Measurements from ENCODE around the gene BSPH1. TPM values are rescaled to one million over a fixed set of nuclear protein-coding genes. Genes with fewer than 3 reads are reported as not detected.

BSPH1 gene, protein sequence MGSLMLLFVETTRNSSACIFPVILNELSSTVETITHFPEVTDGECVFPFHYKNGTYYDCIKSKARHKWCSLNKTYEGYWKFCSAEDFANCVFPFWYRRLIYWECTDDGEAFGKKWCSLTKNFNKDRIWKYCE
- total RNA-seq (2014; rRNA removed; shearing (Covaris generic)), result not detected in 2 replicates

DNA sequence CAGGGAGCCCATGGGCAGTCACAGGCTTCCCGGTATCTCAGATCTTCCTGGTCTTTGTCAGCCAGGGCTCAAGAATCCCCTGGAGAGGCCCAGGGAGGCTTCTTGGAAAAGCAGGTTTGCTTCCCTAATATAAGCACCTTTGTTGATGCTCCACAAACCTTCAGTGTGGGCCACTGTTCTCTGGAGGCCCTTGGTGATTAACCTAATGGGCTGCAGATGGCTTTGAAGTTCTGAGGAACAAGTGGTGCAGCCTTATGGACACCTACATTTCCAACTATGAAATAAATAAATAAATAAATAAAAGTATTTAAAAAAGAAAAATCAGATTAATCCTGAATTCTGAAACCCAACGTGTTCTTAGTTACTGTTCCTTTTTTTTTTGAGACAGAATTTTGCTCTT, at the start of gene BSPH1:
Gene BSPH1 (minus strand): TSS at position 101 of the 400 bp plus-strand sequence. CDS start 89 bp downstream, at position 12.

DNA sequence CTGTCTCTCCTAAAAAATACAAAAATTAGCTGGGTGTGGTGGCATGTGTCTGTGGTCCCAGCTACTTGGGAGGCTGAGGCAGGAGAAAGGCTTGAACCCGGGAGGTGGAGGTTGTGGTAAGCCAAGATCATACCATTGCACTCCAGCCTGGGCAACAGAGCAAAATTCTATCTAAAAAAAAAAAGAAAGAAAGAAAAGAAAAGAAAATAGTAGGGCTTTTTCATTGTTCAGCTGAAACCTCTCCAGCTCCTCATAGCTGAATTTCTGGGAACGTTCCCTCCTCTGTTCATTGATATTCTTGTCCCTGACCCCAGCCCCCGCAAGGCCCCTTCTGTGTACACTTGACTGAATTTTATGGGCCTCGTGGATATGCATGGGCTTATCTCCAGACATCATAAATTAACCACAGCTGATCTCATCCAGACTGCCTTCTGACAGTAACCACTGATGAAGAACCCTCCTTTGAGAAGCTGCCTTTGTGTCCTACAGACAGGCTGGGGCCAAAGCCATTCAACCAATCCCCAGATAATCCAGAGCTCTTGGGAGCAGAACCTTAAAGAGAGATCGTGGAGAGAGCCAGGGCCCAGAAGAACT, 2.3 kb upstream of the BSPH1 start, which contains the start of gene ELSPBP1:
Gene ELSPBP1 (plus strand): TSS at position 424 of the 594 bp plus-strand sequence. CDS start 14,036 bp downstream, outside the sequence.

Other genes with a start within 250 kb of the BSPH1 start
- gene NOP53, start 246.6 kb downstream of the BSPH1 start, total RNA-seq (2014; rRNA removed; shearing (Covaris generic)), result 189 and 244 TPM in 2 replicates
- gene SELENOW, start 213.5 kb downstream of the BSPH1 start, total RNA-seq (2014; rRNA removed; shearing (Covaris generic)), result 264 and 283 TPM in 2 replicates
- not detected in 2 replicates for gene TPRX1, start 187.6 kb downstream of the BSPH1 start, total RNA-seq (2014; rRNA removed; shearing (Covaris generic))
- not detected in 2 replicates for gene CRX, start 170.2 kb downstream of the BSPH1 start, total RNA-seq (2014; rRNA removed; shearing (Covaris generic))
- gene TPRX2, start 132.9 kb downstream of the BSPH1 start, total RNA-seq (2014; rRNA removed; shearing (Covaris generic)), result not detected in 2 replicates
- gene SULT2A1, start 105.9 kb downstream of the BSPH1 start, total RNA-seq (2014; rRNA removed; shearing (Covaris generic)), result not detected in 2 replicates
- gene ELSPBP1, start 2.5 kb upstream of the BSPH1 start, total RNA-seq (2014; rRNA removed; shearing (Covaris generic)), result not detected in 2 replicates
- not detected in 2 replicates for gene CABP5, start 51.9 kb upstream of the BSPH1 start, total RNA-seq (2014; rRNA removed; shearing (Covaris generic))
- 0.26 TPM in 1 of 2 replicates, not detected in the other for gene PLA2G4C, start 118.6 kb upstream of the BSPH1 start, total RNA-seq (2014; rRNA removed; shearing (Covaris generic))
- gene LIG1, start 178.2 kb upstream of the BSPH1 start, total RNA-seq (2014; rRNA removed; shearing (Covaris generic)), result 89.0 and 114 TPM in 2 replicates
- 2.4 and 4.6 TPM in 2 replicates for gene ZSWIM9, start 178.5 kb upstream of the BSPH1 start, total RNA-seq (2014; rRNA removed; shearing (Covaris generic))

Data from A375 (cell line).